ENCODE results near the gene ATP2C1.

GRCh38 chr3:130878464-130878863 is 15.4 kb upstream of the ATP2C1 start:
- TF ChIP-seq POLR2A (IDR thresholded peaks at IDR 0.05; ENCODE audit: low read length) (no peak), GATA1 (IDR thresholded peaks at IDR 0.05; ENCODE audit: low read depth, low read length) (no peak)
